Common myeloid progenitor, CD34-positive (primary cell): ENCODE data around the gene CDH18.

Experiments
- CTCF ChIA-PET: fragments of 350-600 bp; sonication (Branson Sonifier 250); formaldehyde crosslinking; loops from one replicate; lab custom pipeline; 2021; ENCODE audit warnings: antibody characterized with exemption; lab: Charles Lee
- POLR2A ChIA-PET: fragments of 350-600 bp; sonication (Branson Sonifier 250); formaldehyde crosslinking; loops from one replicate; lab custom pipeline; 2021; ENCODE audit warnings: antibody characterized with exemption; lab: Charles Lee
- DNase-seq, 3 donors: peaks; one replicate each; pipeline versions ENCODE4 v3.0.0 to v3.0.0-alpha.2; 2013
- H3K27ac ChIP-seq, 2 experiments: 1 replicate in 1 of 2; 2 replicates in 1 of 2; pipeline ENCODE4 v1.7.0; 2013; ENCODE audit warnings: inconsistent platforms in 2 of 2, low read length in 2 of 2, mild to moderate bottlenecking in 2 of 2, low read depth in 1 of 2, moderate library complexity in 1 of 2; ENCODE audit not compliant: severe bottlenecking in 2 of 2, insufficient read depth in 1 of 2, poor library complexity in 1 of 2
- H3K27me3 ChIP-seq, 5 experiments: replicated peaks in 2 of 5; 1 replicate in 3 of 5; 2 replicates in 2 of 5; pipeline versions ENCODE4 v1.6.1 to v1.7.0; 2013; ENCODE audit warnings: low read length in 4 of 5, mild to moderate bottlenecking in 2 of 5, moderate library complexity in 2 of 5, inconsistent platforms in 1 of 5; ENCODE audit not compliant: insufficient read depth in 5 of 5, control insufficient read depth in 4 of 5
- H3K36me3 ChIP-seq, 4 experiments: 1 replicate in 2 of 4; 2 replicates in 2 of 4; pipeline versions ENCODE4 v1.6.1 to v1.7.0; 2013; ENCODE audit warnings: low read length in 3 of 4, control low read depth in 1 of 4, mild to moderate bottlenecking in 1 of 4; ENCODE audit not compliant: control insufficient read depth in 4 of 4, insufficient read depth in 4 of 4
- H3K4me1 ChIP-seq, 4 experiments: 1 replicate in 3 of 4; 2 replicates in 1 of 4; pipeline versions ENCODE4 v1.6.1 to v1.7.1; 2013; ENCODE audit warnings: low read length in 3 of 4, mild to moderate bottlenecking in 3 of 4, control low read depth in 1 of 4, inconsistent platforms in 1 of 4, moderate library complexity in 1 of 4; ENCODE audit not compliant: control insufficient read depth in 4 of 4, insufficient read depth in 4 of 4; ENCODE audit errors: control extremely low read depth in 1 of 4
- H3K4me3 ChIP-seq, 7 experiments: 1 replicate in 4 of 7; 2 replicates in 3 of 7; pipeline versions ENCODE4 v1.5.1 to v1.7.0; 2013; ENCODE audit warnings: mild to moderate bottlenecking in 7 of 7, low read length in 6 of 7, moderate library complexity in 6 of 7, inconsistent platforms in 2 of 7, low read depth in 2 of 7, control low read depth in 1 of 7; ENCODE audit not compliant: insufficient read depth in 4 of 7, control insufficient read depth in 1 of 7; ENCODE audit errors: extremely low read depth in 1 of 7
- H3K9me3 ChIP-seq, 5 experiments: 1 replicate in 4 of 5; 2 replicates in 1 of 5; pipeline versions ENCODE4 v1.6.1 to v1.7.1; 2013; ENCODE audit warnings: low read length in 4 of 5, mild to moderate bottlenecking in 2 of 5, inconsistent platforms in 1 of 5, low read depth in 1 of 5, moderate library complexity in 1 of 5; ENCODE audit not compliant: control insufficient read depth in 4 of 5, insufficient read depth in 2 of 5; ENCODE audit errors: control extremely low read depth in 1 of 5
- WGBS: methylation state at CpG from one replicate; pipeline ENCODE4 v1.1.5; 2013; ENCODE audit not compliant: insufficient coverage; 5-methylcytosine and 5-hydroxymethylcytosine counted together

The CDH18 gene

GRCh38 chr5:19886123-19886917, 101.7 kb downstream of the CDH18 start:
- Histone ChIP-seq H3K9me3 (no peaks in the 10 kb centered on the region), H3K27ac (no peak overlapping the region), H3K36me3 (no peaks in the 10 kb centered on the region), H3K27me3 (no peaks in the 10 kb centered on the region), H3K4me3 (no peak overlapping the region), H3K4me1 (no peaks in the 10 kb centered on the region)
- ChIA-PET CTCF (interaction anchor here (1.0 kb wide), 1 partner anchor 16 kb away, joined by 3 read pairs; no protein-coding TSS in a partner anchor), POLR2A (interaction anchor here (0.6 kb wide), 2 partner anchors 1193 to 1349 kb away, joined by 3 read pairs; no protein-coding TSS in a partner anchor)
- no peak for DNase-seq
- 98% methylated on average over 3 of the region's 7 CpGs for WGBS

GRCh38 chr5:19885040-19885824, 102.8 kb downstream of the CDH18 start:
- Histone ChIP-seq H3K9me3 (no peaks in the 10 kb centered on the region), H3K4me3 (no peak overlapping the region), H3K27me3 (no peaks in the 10 kb centered on the region), H3K27ac (no peak overlapping the region), H3K36me3 (no peaks in the 10 kb centered on the region), H3K4me1 (no peaks in the 10 kb centered on the region)
- 100% methylated on average over 2 of the region's 5 CpGs for WGBS
- ChIA-PET POLR2A (interaction anchor here (0.6 kb wide), 1 partner anchor 1194 kb away, joined by 3 read pairs; no protein-coding TSS in a partner anchor), CTCF (no interaction called here)
- DNase-seq, result no peak

- no peak for DNase-seq
- Histone ChIP-seq H3K36me3 (no peaks in the 10 kb centered on the region), H3K4me1 (no peaks in the 10 kb centered on the region), H3K4me3 (no peak overlapping the region), H3K27me3 (no peaks in the 10 kb centered on the region), H3K27ac (no peak overlapping the region), H3K9me3 (peaks cover 0 to 1% (median 0%) of the 10 kb centered on the region in 5 experiments)
- ChIA-PET CTCF (no interaction called here), POLR2A (no interaction called here)
- WGBS, result no CpG with 5 or more reads among the region's 1 CpG
These were observed 107.1 kb downstream of the CDH18 start for GRCh38 chr5:19880859-19881436.

- Histone ChIP-seq H3K36me3 (no peaks in the 10 kb centered on the region), H3K4me1 (no peaks in the 10 kb centered on the region), H3K27ac (no peak overlapping the region), H3K4me3 (no peak overlapping the region), H3K9me3 (peaks cover 0 to 1% (median 0%) of the 10 kb centered on the region in 5 experiments), H3K27me3 (no peaks in the 10 kb centered on the region)
- ChIA-PET POLR2A (no interaction called here), CTCF (no interaction called here)
- no peak for DNase-seq
These were observed 107.5 kb downstream of the CDH18 start for GRCh38 chr5:19880458-19880857.

GRCh38 chr5:19874811-19875210, 113.2 kb downstream of the CDH18 start:
- H3K27me3 ChIP-seq, result no peaks in the 10 kb centered on the region
- no peaks in the 10 kb centered on the region for H3K4me1 ChIP-seq
- CTCF ChIA-PET, result no interaction called here
- H3K36me3 ChIP-seq, result no peaks in the 10 kb centered on the region
- H3K9me3 ChIP-seq, result peaks cover 0 to 1% (median 0%) of the 10 kb centered on the region in 5 experiments
- no peak overlapping the region for H3K4me3 ChIP-seq
- no peak overlapping the region for H3K27ac ChIP-seq
- WGBS, result no CpG with 5 or more reads among the region's 1 CpG
- POLR2A ChIA-PET, result no interaction called here
- DNase-seq, result no peak

- no CpG with 5 or more reads among the region's 2 CpGs for WGBS
- ChIA-PET CTCF (no interaction called here), POLR2A (no interaction called here)
- no peaks in the 10 kb centered on the region for H3K36me3 ChIP-seq
- no peaks in the 10 kb centered on the region for H3K4me1 ChIP-seq
- no peaks in the 10 kb centered on the region for H3K9me3 ChIP-seq
- H3K27ac ChIP-seq, result no peak overlapping the region
- H3K27me3 ChIP-seq, result no peaks in the 10 kb centered on the region
- H3K4me3 ChIP-seq, result no peak overlapping the region
- no peak for DNase-seq
These were observed 121.9 kb downstream of the CDH18 start for GRCh38 chr5:19866090-19866450.
